Measurements from ENCODE around the gene LAYN. TPM values are rescaled to one million over a fixed set of nuclear protein-coding genes. Genes with fewer than 3 reads are reported as not detected.

Gene LAYN
- total and polyA plus RNA-seq, 2 of the 4 experiments (the other 2 are of a cell fraction) = 92.5 to 118 TPM

GRCh38 chr11:111592491-111592890 is 52.0 kb downstream of the LAYN start:
- Histone ChIP-seq H3K9me1 (ENCODE audit: insufficient read depth, low read length) (no peaks in the 10 kb centered on the region), H3K27ac (ENCODE audit: insufficient read depth, low read length) (no peak overlapping the region), H3K18ac (ENCODE audit: low read depth, low read length) (no peak overlapping the region), H3K4me2 (ENCODE audit: low read depth, low read length) (no peak overlapping the region), H4K8ac (ENCODE audit: low read depth in 2 of 2, low read length in 2 of 2) (no peak overlapping the region), H2AK5ac (ENCODE audit: low read depth, low read length) (no peak overlapping the region), H3K23ac (ENCODE audit: low read depth, low read length) (no peak overlapping the region), H3K4me1 (ENCODE audit: control insufficient read depth, insufficient read depth, low read length) (no peaks in the 10 kb centered on the region), H3K14ac (replicated peaks; ENCODE audit: low read depth, low read length) (no peak overlapping the region), H3K9ac (ENCODE audit: low read depth, low read length) (no peak overlapping the region), H4K20me1 (ENCODE audit: insufficient read depth, low read length) (no peaks in the 10 kb centered on the region), H3K36me3 (ENCODE audit: control insufficient read depth, insufficient read depth, low read length) (no peaks in the 10 kb centered on the region), H3K4me3 (ENCODE audit: insufficient read depth, low read depth, low read length) (no peak overlapping the region), H3K9me3 (ENCODE audit: control insufficient read depth, insufficient read depth, low read length) (peaks cover 2% of the 10 kb centered on the region; the same call in 1 of the 2 replicates), H2BK20ac (ENCODE audit: low read depth, low read length) (no peak overlapping the region), H2BK15ac (ENCODE audit: low read depth, low read length) (no peak overlapping the region), H2AK9ac (replicated peaks; ENCODE audit: low read depth, low read length, poor library complexity) (no peak overlapping the region), H3K79me1 (ENCODE audit: low read depth in 1 of 2, low read length in 2 of 2) (no peaks in the 10 kb centered on the region), H4K91ac (ENCODE audit: insufficient read depth, low read depth, low read length) (no peak overlapping the region), H4K5ac (ENCODE audit: low read depth, low read length) (no peak overlapping the region), H2BK5ac (ENCODE audit: low read depth, low read length, poor library complexity, severe bottlenecking) (no peak overlapping the region), H3K4ac (ENCODE audit: low read depth, low read length) (no peak overlapping the region), H3K56ac (ENCODE audit: extremely low read depth, insufficient read depth, low read length) (no peak overlapping the region), H2BK120ac (ENCODE audit: low read depth, low read length) (no peak overlapping the region), H3K27me3 (ENCODE audit: control insufficient read depth, insufficient read depth, low read length) (0 out of 2 replicates have a peak, but pooled peaks cover 2% of the 10 kb centered on the region), H2AFZ (replicated peaks; ENCODE audit: low read length, poor library complexity) (no peak overlapping the region)
- in situ Hi-C loops (cut with MboI; ENCODE audit: low sequenced_read_pairs) (loop anchor here (25.0 kb wide), 1 partner anchor 395 kb away; no protein-coding TSS in a partner anchor), dilution Hi-C loops (cut with HindIII; ENCODE audit: low sequenced_read_pairs, unreplicated experiment) (no loop called here), intact Hi-C loops (cut with micrococcal nuclease) (loop anchor here (10.0 kb wide), 1 partner anchor 138 kb away; no protein-coding TSS in a partner anchor)
- CTCF ChIA-PET = no interaction called here
- DNase-seq = no peak
- BruUV-seq (replicated peaks) = no TSS peak
- no peak for ATAC-seq (ENCODE audit: low read depth)
- POLR2A ChIA-PET (ENCODE audit: unreplicated experiment) = no interaction called here
- TF ChIP-seq FOS (IDR thresholded peaks at IDR 0.05; ENCODE audit: low read depth, low read length) = no peak
- no peak for TF ChIP-seq RAD21 (IDR thresholded peaks at IDR 0.05; ENCODE audit: low read length)

Data from IMR-90 (cell line).